Dedifferentiated amniotic fluid mesenchymal stem cell (primary cell): ENCODE measurements around the gene C22orf15.

Experiments used
- DNase-seq: peaks from one replicate; pipeline ENCODE4 v3.0.0-alpha.2; 2016; ENCODE audit errors: extremely low spot score

The C22orf15 gene

GRCh38 chr22:23772649-23773473 is 10.1 kb downstream of the C22orf15 start, which contains the start of gene MMP11:
MMP11 (plus strand) TSS chr22:23772849; CDS start chr22:23772871, 22 bp downstream.
- DNase-seq, result no peak

- DNase-seq, result no peak
Measured at GRCh38 chr22:23773483-23774113, 10.8 kb downstream of the C22orf15 start.

GRCh38 chr22:23774114-23774921 is 11.5 kb downstream of the C22orf15 start:
- DNase-seq, result no peak

- peak; percentile 39 for DNase-seq
Measured at GRCh38 chr22:23774922-23775436, 12.2 kb downstream of the C22orf15 start.

GRCh38 chr22:23775779-23776375 is 13.1 kb downstream of the C22orf15 start:
- DNase-seq, result no peak

- no peak for DNase-seq
Measured at GRCh38 chr22:23777776-23778576, 15.2 kb downstream of the C22orf15 start.

GRCh38 chr22:23778577-23778900 is 15.7 kb downstream of the C22orf15 start:
- no peak for DNase-seq

- no peak for DNase-seq
Measured at GRCh38 chr22:23779083-23779482, 16.3 kb downstream of the C22orf15 start.

GRCh38 chr22:23779731-23780130 is 16.9 kb downstream of the C22orf15 start:
- DNase-seq, result no peak

GRCh38 chr22:23780146-23780748 is 17.5 kb downstream of the C22orf15 start:
- DNase-seq, result no peak

- DNase-seq, result no peak
Measured at GRCh38 chr22:23781065-23781464, 18.3 kb downstream of the C22orf15 start.

- DNase-seq, result peak; percentile 69
Measured at GRCh38 chr22:23781511-23782183, 18.9 kb downstream of the C22orf15 start.

GRCh38 chr22:23782252-23782651 is 19.5 kb downstream of the C22orf15 start:
- DNase-seq, result no peak

GRCh38 chr22:23782703-23783102 is 19.9 kb downstream of the C22orf15 start:
- DNase-seq, result no peak

GRCh38 chr22:23783265-23784150 is 20.7 kb downstream of the C22orf15 start:
- DNase-seq, result no peak

- peak; percentile 39 for DNase-seq
Measured at GRCh38 chr22:23784215-23784732, 21.5 kb downstream of the C22orf15 start.

GRCh38 chr22:23786261-23786710 is 23.5 kb downstream of the C22orf15 start:
- no peak for DNase-seq

GRCh38 chr22:23786752-23787599 is 24.2 kb downstream of the C22orf15 start, which contains the start of gene SMARCB1:
SMARCB1 (plus strand) TSS chr22:23786966; CDS start chr22:23787170, 204 bp downstream.
- peak; percentile 85 for DNase-seq
